Adipocyte (in vitro differentiated cells): Measurements from ENCODE around the gene RBM39.
"Not testable (repeated sequence)": the region's sequence is repeated elsewhere in the genome, so short reads cannot be mapped to it uniquely, and the experiment has no call there.

Experiments used
- DNase-seq: peaks from one replicate; pipeline ENCODE4 v3.0.0-alpha.2; 2015; ENCODE audit warnings: low read depth
- H3K27me3 ChIP-seq: replicated peaks from 2 replicates; pipeline ENCODE4 v1.7.0; 2013; ENCODE audit warnings: mild to moderate bottlenecking, low read length, moderate library complexity; ENCODE audit not compliant: control insufficient read depth, insufficient read depth
- H3K36me3 ChIP-seq: 2 replicates; pipeline ENCODE4 v1.7.0; 2013; ENCODE audit warnings: low read length, mild to moderate bottlenecking, moderate library complexity; ENCODE audit not compliant: control insufficient read depth, insufficient read depth, severe bottlenecking
- H3K4me1 ChIP-seq: 2 replicates; pipeline ENCODE4 v1.7.0; 2013; ENCODE audit warnings: mild to moderate bottlenecking, low read length, moderate library complexity; ENCODE audit not compliant: control insufficient read depth, insufficient read depth
- H3K4me3 ChIP-seq: 2 replicates; pipeline ENCODE4 v1.7.0; 2013; ENCODE audit warnings: mild to moderate bottlenecking, low read length, moderate library complexity
- H3K9ac ChIP-seq: 2 replicates; pipeline ENCODE4 v1.7.0; 2013; ENCODE audit warnings: mild to moderate bottlenecking, low read length, moderate library complexity
- H3K9me3 ChIP-seq: 2 replicates; pipeline ENCODE4 v1.7.0; 2013; ENCODE audit warnings: mild to moderate bottlenecking, low read length, moderate library complexity; ENCODE audit not compliant: control insufficient read depth

The RBM39 gene

GRCh38 chr20:35771689-35772562, 29.9 kb upstream of the RBM39 start, which contains the start of gene PHF20:
PHF20 (plus strand) TSS chr20:35772015; CDS start chr20:35801523, 29,508 bp downstream.
- Histone ChIP-seq H3K9me3 (no peaks in the 10 kb centered on the region), H3K4me3 (peak within 1 kb of the TSS; percentile 91), H3K27me3 (no peaks in the 10 kb centered on the region), H3K9ac (peak within 1 kb of the TSS; percentile 93), H3K4me1 (peaks cover 44% of the 10 kb centered on the region), H3K36me3 (peaks cover 8% of the 10 kb centered on the region)
- peak; percentile 99 for DNase-seq

- Histone ChIP-seq H3K9me3 (no peaks in the 10 kb centered on the region), H3K4me3 (peak overlapping the region; percentile 91), H3K27me3 (no peaks in the 10 kb centered on the region), H3K9ac (peak overlapping the region; percentile 93), H3K36me3 (peaks cover 8% of the 10 kb centered on the region), H3K4me1 (peaks cover 39% of the 10 kb centered on the region)
- no peak for DNase-seq
Observed at GRCh38 chr20:35771367-35771688, 29.3 kb upstream of the RBM39 start.

- H3K36me3 ChIP-seq = no peaks in the 10 kb centered on the region
- H3K9me3 ChIP-seq = no peaks in the 10 kb centered on the region
- peak; percentile 98 for DNase-seq
- peak overlapping the region; percentile 64 for H3K9ac ChIP-seq
- H3K4me3 ChIP-seq = peak overlapping the region; percentile 50
- H3K27me3 ChIP-seq = no peaks in the 10 kb centered on the region
- H3K4me1 ChIP-seq = peaks cover 35% of the 10 kb centered on the region
Observed at GRCh38 chr20:35768731-35769664, 26.9 kb upstream of the RBM39 start.

GRCh38 chr20:35767683-35768481, 25.8 kb upstream of the RBM39 start:
- H3K4me3 ChIP-seq = peak overlapping the region; percentile 50
- H3K36me3 ChIP-seq = no peaks in the 10 kb centered on the region
- peaks cover 27% of the 10 kb centered on the region for H3K4me1 ChIP-seq
- no peak for DNase-seq
- H3K9me3 ChIP-seq = no peaks in the 10 kb centered on the region
- H3K27me3 ChIP-seq = no peaks in the 10 kb centered on the region
- peak overlapping the region; percentile 50 for H3K9ac ChIP-seq

- Histone ChIP-seq H3K27me3 (no peaks in the 10 kb centered on the region), H3K9ac (no peak overlapping the region), H3K4me1 (peaks cover 23% of the 10 kb centered on the region), H3K9me3 (no peaks in the 10 kb centered on the region), H3K36me3 (no peaks in the 10 kb centered on the region), H3K4me3 (no peak overlapping the region)
- DNase-seq = no peak
Observed at GRCh38 chr20:35766843-35767242, 24.8 kb upstream of the RBM39 start.

GRCh38 chr20:35764936-35765335, 22.9 kb upstream of the RBM39 start:
- H3K36me3 ChIP-seq, H3K4me3 ChIP-seq, H3K9ac ChIP-seq, DNase-seq, H3K27me3 ChIP-seq, H3K9me3 ChIP-seq: not testable (repeated sequence)
- H3K4me1 ChIP-seq = peaks cover 22% of the 10 kb centered on the region

- Histone ChIP-seq H3K27me3 (no peaks in the 10 kb centered on the region), H3K9me3 (no peaks in the 10 kb centered on the region), H3K4me3 (no peak overlapping the region), H3K9ac (no peak overlapping the region), H3K4me1 (no peaks in the 10 kb centered on the region), H3K36me3 (no peaks in the 10 kb centered on the region)
- DNase-seq = no peak
Observed at GRCh38 chr20:35762461-35762860, 20.4 kb upstream of the RBM39 start.

- H3K9me3 ChIP-seq, H3K4me3 ChIP-seq, H3K9ac ChIP-seq, H3K4me1 ChIP-seq, H3K27me3 ChIP-seq, H3K36me3 ChIP-seq, DNase-seq: not testable (repeated sequence)
Observed at GRCh38 chr20:35761548-35761947, 19.5 kb upstream of the RBM39 start.

- DNase-seq = no peak
- H3K36me3 ChIP-seq = no peaks in the 10 kb centered on the region
- H3K4me3 ChIP-seq = no peak overlapping the region
- peaks cover 7% of the 10 kb centered on the region for H3K4me1 ChIP-seq
- H3K9me3 ChIP-seq = no peaks in the 10 kb centered on the region
- H3K9ac ChIP-seq = no peak overlapping the region
- no peaks in the 10 kb centered on the region for H3K27me3 ChIP-seq
Observed at GRCh38 chr20:35757098-35757705, 15.1 kb upstream of the RBM39 start.

- Histone ChIP-seq H3K27me3 (no peaks in the 10 kb centered on the region), H3K4me1 (peaks cover 7% of the 10 kb centered on the region), H3K9me3 (no peaks in the 10 kb centered on the region), H3K4me3 (no peak overlapping the region), H3K9ac (no peak overlapping the region), H3K36me3 (no peaks in the 10 kb centered on the region)
- no peak for DNase-seq
Observed at GRCh38 chr20:35756404-35756803, 14.3 kb upstream of the RBM39 start.
